ENCODE results near the gene GRIK4.

GRIK4 gene

DNA sequence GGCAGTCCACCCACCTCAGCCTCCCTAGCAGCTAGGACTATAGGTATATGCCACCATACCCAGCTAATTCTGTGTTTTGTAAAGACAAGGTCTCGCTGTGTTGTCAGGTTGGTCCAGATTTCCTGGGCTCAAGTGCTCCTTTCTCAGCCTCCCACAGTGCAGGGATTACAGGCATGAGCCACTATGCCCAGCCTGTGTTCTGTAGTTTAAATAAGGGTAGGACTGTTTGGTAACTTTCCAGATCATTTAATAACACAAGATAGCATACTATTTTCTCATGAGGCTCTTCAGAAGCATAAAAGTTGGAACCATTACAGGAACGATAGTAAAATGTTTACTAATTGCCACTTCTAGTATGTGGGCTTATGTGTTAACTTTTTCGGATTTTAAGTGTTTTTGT is 38.0 kb upstream of the GRIK4 start:
- in situ Hi-C loops (cut with MboI; ENCODE audit: low sequenced_read_pairs, unreplicated experiment) = no loop called here
- TF ChIP-seq, protein P1, sequence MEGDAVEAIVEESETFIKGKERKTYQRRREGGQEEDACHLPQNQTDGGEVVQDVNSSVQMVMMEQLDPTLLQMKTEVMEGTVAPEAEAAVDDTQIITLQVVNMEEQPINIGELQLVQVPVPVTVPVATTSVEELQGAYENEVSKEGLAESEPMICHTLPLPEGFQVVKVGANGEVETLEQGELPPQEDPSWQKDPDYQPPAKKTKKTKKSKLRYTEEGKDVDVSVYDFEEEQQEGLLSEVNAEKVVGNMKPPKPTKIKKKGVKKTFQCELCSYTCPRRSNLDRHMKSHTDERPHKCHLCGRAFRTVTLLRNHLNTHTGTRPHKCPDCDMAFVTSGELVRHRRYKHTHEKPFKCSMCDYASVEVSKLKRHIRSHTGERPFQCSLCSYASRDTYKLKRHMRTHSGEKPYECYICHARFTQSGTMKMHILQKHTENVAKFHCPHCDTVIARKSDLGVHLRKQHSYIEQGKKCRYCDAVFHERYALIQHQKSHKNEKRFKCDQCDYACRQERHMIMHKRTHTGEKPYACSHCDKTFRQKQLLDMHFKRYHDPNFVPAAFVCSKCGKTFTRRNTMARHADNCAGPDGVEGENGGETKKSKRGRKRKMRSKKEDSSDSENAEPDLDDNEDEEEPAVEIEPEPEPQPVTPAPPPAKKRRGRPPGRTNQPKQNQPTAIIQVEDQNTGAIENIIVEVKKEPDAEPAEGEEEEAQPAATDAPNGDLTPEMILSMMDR (IDR thresholded peaks at IDR 0.05; ENCODE audit: borderline replicate concordance, control extremely low read depth, extremely low read depth, insufficient read depth, missing control alignments) = no peak
- DNase-seq (ENCODE audit: low spot score) = no peak

DNA sequence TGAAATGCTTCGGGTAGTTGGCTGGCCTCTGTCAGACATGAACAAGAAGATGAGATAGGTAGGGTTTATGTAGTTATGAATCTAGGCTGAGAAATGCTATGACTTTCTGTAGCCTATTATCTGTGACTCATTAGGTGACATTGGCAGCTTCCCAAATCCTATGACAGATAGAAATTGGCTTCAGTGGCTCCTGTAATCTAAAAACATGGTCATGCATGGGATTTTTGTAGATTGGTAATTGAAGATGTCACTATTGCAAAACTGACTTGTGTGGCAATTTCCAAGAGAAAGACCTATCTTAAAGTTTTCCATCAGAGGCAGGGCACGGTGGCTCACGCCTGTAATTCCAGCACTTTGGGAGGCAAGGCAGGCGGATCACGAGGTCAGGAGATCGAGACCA is 29.4 kb upstream of the GRIK4 start:
- no peak for DNase-seq (ENCODE audit: low spot score)
- in situ Hi-C loops (cut with MboI; ENCODE audit: low sequenced_read_pairs, unreplicated experiment) = no loop called here
- TF ChIP-seq, protein P1 (IDR thresholded peaks at IDR 0.05; ENCODE audit: borderline replicate concordance, control extremely low read depth, extremely low read depth, insufficient read depth, missing control alignments) = no peak

DNA sequence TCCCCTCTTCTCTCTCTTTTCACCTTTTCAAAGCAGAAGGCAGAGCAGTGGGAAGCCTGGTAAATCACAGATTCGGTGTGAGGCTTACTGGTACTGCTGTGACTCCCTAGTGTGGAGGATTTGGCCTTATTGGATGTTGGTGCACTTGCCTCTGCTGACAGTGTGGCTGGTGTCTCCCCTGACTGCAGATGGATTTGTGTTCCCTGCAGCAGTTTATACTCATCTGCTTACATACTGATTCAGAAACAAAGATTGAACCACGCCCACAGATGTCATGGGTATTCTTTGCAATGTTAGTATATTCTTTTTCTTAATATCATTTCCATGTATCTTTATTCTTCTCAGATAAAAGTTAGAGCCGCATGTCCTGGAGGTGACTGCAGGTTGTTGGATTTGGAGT is 26.8 kb upstream of the GRIK4 start:
- no peak for DNase-seq (ENCODE audit: low spot score)
- TF ChIP-seq, protein P1 (IDR thresholded peaks at IDR 0.05; ENCODE audit: borderline replicate concordance, control extremely low read depth, extremely low read depth, insufficient read depth, missing control alignments) = no peak
- in situ Hi-C loops (cut with MboI; ENCODE audit: low sequenced_read_pairs, unreplicated experiment) = no loop called here

DNA sequence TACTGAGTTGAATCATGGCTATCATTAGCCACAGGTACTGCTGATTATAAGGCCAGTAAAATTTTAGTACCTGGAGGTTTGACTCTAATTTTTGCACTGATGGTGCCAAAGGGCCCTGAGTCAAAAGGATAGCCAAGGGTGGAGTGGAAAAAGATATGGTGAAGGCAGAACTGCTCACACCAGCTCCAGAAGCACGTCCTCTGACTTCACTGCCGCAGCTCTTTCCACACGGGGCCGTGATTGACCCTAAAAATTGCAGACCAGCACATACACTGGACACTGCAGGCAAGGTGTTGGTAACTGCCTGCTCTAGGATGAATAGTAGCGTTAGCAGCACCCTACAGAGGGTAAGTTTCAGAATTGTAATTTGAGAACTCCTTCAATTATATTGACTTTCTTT is 25.4 kb upstream of the GRIK4 start:
- in situ Hi-C loops (cut with MboI; ENCODE audit: low sequenced_read_pairs, unreplicated experiment) = no loop called here
- TF ChIP-seq, protein P1 (IDR thresholded peaks at IDR 0.05; ENCODE audit: borderline replicate concordance, control extremely low read depth, extremely low read depth, insufficient read depth, missing control alignments) = no peak
- no peak for DNase-seq (ENCODE audit: low spot score)

DNA sequence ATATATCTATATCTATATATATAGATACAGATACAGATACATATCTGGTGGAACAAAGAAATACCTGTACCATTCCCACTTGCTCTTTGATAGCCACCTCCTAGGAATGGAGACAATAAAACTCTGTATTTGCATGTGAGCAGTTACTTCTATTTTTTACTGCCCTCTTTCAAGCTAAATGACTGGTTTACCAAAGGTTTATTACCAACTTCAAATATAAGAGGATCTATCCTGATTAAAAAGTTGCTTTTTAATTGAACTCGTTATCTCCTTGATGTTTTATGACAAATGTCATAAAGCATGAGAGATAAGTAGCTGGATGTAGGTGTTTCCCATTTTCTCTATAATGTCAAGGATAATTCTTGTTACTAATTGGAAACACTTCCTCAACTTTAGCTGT is 21.7 kb upstream of the GRIK4 start:
- in situ Hi-C loops (cut with MboI; ENCODE audit: low sequenced_read_pairs, unreplicated experiment) = no loop called here
- no peak for DNase-seq (ENCODE audit: low spot score)
- TF ChIP-seq, protein P1 (IDR thresholded peaks at IDR 0.05; ENCODE audit: borderline replicate concordance, control extremely low read depth, extremely low read depth, insufficient read depth, missing control alignments) = no peak

DNA sequence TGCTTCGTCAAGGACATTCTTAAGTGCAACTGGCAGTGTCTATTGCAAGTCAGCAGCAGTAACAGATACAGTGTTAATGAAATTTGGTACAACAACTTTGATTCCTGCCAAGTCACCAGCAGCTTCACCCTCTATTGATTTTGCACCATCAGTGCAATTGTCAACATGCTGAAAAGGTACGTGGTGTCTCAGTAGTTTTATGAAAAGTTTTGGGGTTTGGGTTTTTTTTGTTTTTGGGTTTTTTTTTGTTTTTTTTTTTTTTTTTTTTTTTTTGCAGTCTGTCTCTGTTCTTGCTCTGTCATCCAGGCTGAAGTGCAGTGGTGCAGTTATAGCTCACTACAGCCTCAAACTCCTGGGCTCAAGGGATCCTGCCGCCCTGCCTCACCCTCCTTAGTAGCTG is 19.1 kb upstream of the GRIK4 start:
- no peak for DNase-seq (ENCODE audit: low spot score)
- TF ChIP-seq, protein P1 (IDR thresholded peaks at IDR 0.05; ENCODE audit: borderline replicate concordance, control extremely low read depth, extremely low read depth, insufficient read depth, missing control alignments) = no peak

DNA sequence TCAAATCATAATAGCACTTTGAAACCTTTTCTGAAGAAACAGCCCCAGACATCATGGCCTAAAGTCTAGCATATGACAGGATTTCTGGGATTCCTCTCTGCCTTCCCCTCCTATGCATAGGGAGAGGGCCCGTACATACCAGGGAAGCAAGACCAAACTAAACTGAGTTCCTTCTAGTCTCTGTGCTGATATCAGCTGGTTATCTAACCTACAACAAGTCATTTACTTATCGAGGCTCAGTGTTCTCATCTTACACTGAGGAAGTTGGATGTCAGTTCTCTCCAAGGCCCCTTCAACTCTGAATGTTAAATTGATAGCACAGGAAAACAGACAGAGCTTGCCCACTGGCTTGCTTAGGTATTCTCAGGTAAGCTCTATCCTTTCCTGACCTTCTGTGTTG is 17.0 kb upstream of the GRIK4 start:
- no peak for DNase-seq (ENCODE audit: low spot score)
- TF ChIP-seq, protein P1 (IDR thresholded peaks at IDR 0.05; ENCODE audit: borderline replicate concordance, control extremely low read depth, extremely low read depth, insufficient read depth, missing control alignments) = no peak
- in situ Hi-C loops (cut with MboI; ENCODE audit: low sequenced_read_pairs, unreplicated experiment) = no loop called here

More for the DNA sequence above, 19.1 kb upstream of the GRIK4 start:
- in situ Hi-C loops (cut with MboI; ENCODE audit: low sequenced_read_pairs, unreplicated experiment) = no loop called here

Data from GM13976 (cell line).